A673 (cell line): ENCODE data around the gene ZMIZ2. TPM values are rescaled to one million over a fixed set of nuclear protein-coding genes. Genes with fewer than 3 reads are reported as not detected.
A peak's percentile ranks its signal among the peaks of the same experiment; 100 is the strongest.

ENCODE experiments used
- BruUV-seq: library from RNA; stranded (reverse); fragments of 400-500 nt; replicated peaks from 2 replicates; lab custom pipeline; 2021; lab: Mats Ljungman, UMichigan
- CTCF ChIA-PET: fragments of 300-600 bp; sonication (Branson Sonifier 250); formaldehyde crosslinking; loops from one replicate; lab custom pipeline; 2022; ENCODE audit warnings: antibody characterized with exemption; lab: Charles Lee
- POLR2A ChIA-PET: fragments of 300-600 bp; sonication (Branson Sonifier 250); formaldehyde crosslinking; loops from one replicate; lab custom pipeline; 2022; ENCODE audit warnings: antibody characterized with exemption; ENCODE audit not compliant: low non-redundant PET; lab: Charles Lee
- DNase-seq: peaks from one replicate; pipeline ENCODE4 v3.0.0-alpha.2; 2015; ENCODE audit warnings: low spot score
- H3K27ac ChIP-seq: fragments of 200-600 bp; sonication (generic); 2 replicates; pipeline ENCODE4 v1.5.1; 2016; ENCODE audit warnings: mixed run types, low read depth, mild to moderate bottlenecking, mixed read lengths, antibody characterized with exemption, low read length; ENCODE audit not compliant: poor library complexity, severe bottlenecking
- H3K27me3 ChIP-seq: fragments of 200-600 bp; sonication (generic); replicated peaks from 2 replicates; pipeline ENCODE4 v1.6.1; 2017; ENCODE audit warnings: mixed run types, low read depth, mild to moderate bottlenecking, mixed read lengths, antibody characterized with exemption, low read length; ENCODE audit not compliant: insufficient read depth, poor library complexity
- H3K36me3 ChIP-seq: fragments of 200-600 bp; sonication (generic); 2 replicates; pipeline ENCODE4 v1.6.1; 2016; ENCODE audit warnings: mixed run types, mild to moderate bottlenecking, mixed read lengths, antibody characterized with exemption, low read length; ENCODE audit not compliant: insufficient read depth, poor library complexity, severe bottlenecking
- H3K4me1 ChIP-seq: fragments of 200-600 bp; sonication (generic); 2 replicates; pipeline ENCODE4 v1.6.1; 2017; ENCODE audit warnings: mixed run types, mild to moderate bottlenecking, mixed read lengths, antibody characterized with exemption, low read length; ENCODE audit not compliant: insufficient read depth, poor library complexity, severe bottlenecking
- H3K4me3 ChIP-seq: fragments of 200-600 bp; sonication (generic); 2 replicates; pipeline ENCODE4 v1.5.1; 2016; ENCODE audit warnings: low read depth, mixed run types, mild to moderate bottlenecking, mixed read lengths, low read length; ENCODE audit not compliant: poor library complexity, severe bottlenecking
- H3K9me3 ChIP-seq: fragments of 200-600 bp; sonication (generic); 2 replicates; pipeline ENCODE4 v1.6.1; 2016; ENCODE audit warnings: mixed run types, low read depth, mild to moderate bottlenecking, mixed read lengths, antibody characterized with exemption, low read length; ENCODE audit not compliant: poor library complexity, severe bottlenecking
- EZH2 ChIP-seq: fragments of 200-600 bp; sonication (generic); IDR thresholded peaks from 2 replicates; pipeline ENCODE4 v1.6.1; 2017; ENCODE audit warnings: borderline replicate concordance, low read depth, mild to moderate bottlenecking, mixed read lengths, antibody characterized with exemption, low read length; ENCODE audit not compliant: poor library complexity, severe bottlenecking
- intact Hi-C: fragments of 100-400 bp; cut with micrococcal nuclease; formaldehyde crosslinking; loops from one replicate; pipeline ENCODE4 v1.10.0; 2022; ENCODE audit not compliant: unreplicated experiment
- total RNA-seq: library from RNA; stranded (reverse); gene quantifications from 2 replicates; pipeline ENCODE4 v1.2.3, GENCODE V29; 2021
- TF ChIP-seq, protein P1 (sequence below): fragments of 300-800, 200-600 bp; sonication (generic); conservative IDR thresholded peaks from 2 replicates; pipeline ENCODE4 v1.5.1; 2017; ENCODE audit warnings: low read depth, mild to moderate bottlenecking, antibody characterized with exemption, low read length, moderate library complexity, mixed read lengths

The ZMIZ2 gene
- total RNA-seq, 1 experiment from 2014 or later = 114 TPM

DNA sequence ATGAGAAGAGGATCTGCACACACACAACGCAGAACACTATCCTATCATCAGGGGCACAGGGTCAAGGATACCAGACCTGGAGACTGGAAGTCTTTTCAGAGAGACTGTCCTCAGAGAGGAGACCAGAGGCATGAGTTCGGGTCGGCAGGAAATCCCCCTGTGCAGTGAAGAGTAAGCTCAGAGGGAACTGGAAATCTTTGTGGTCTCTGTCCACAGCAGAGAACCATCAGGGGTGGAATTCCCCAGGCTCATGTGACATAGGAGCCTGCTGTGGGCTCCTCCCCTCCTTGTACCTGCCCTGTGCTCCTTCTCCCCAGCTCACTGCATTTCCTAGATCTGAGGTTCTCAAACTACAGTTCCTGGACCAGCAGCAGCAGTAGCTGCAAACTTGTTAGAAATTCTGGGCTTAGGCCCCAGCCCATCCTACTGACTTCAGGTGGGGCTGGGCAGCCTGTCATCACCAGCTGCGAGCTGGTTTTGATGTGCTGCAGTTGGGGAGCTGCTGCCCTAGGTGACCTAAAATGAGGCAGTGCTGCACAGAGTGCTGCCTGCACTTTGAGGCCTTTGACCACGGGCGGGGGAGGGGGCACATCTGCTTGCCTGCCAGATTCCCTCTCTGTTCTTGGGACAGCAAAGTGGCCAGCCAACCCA, 2.4 kb downstream of the ZMIZ2 start:
- Histone ChIP-seq H3K36me3 (peaks cover 10% of the 10 kb centered on the region), H3K27me3 (no peaks in the 10 kb centered on the region), H3K4me3 (no peak overlapping the region), H3K27ac (peak overlapping the region; percentile 27), H3K9me3 (no peaks in the 10 kb centered on the region), H3K4me1 (peaks cover 13% of the 10 kb centered on the region)
- CTCF ChIA-PET = no interaction called here
- no peak for DNase-seq
- intact Hi-C loops = no loop called here
- BruUV-seq = no TSS peak
- TF ChIP-seq, protein P1, sequence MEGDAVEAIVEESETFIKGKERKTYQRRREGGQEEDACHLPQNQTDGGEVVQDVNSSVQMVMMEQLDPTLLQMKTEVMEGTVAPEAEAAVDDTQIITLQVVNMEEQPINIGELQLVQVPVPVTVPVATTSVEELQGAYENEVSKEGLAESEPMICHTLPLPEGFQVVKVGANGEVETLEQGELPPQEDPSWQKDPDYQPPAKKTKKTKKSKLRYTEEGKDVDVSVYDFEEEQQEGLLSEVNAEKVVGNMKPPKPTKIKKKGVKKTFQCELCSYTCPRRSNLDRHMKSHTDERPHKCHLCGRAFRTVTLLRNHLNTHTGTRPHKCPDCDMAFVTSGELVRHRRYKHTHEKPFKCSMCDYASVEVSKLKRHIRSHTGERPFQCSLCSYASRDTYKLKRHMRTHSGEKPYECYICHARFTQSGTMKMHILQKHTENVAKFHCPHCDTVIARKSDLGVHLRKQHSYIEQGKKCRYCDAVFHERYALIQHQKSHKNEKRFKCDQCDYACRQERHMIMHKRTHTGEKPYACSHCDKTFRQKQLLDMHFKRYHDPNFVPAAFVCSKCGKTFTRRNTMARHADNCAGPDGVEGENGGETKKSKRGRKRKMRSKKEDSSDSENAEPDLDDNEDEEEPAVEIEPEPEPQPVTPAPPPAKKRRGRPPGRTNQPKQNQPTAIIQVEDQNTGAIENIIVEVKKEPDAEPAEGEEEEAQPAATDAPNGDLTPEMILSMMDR = no peak
- POLR2A ChIA-PET = no interaction called here

DNA sequence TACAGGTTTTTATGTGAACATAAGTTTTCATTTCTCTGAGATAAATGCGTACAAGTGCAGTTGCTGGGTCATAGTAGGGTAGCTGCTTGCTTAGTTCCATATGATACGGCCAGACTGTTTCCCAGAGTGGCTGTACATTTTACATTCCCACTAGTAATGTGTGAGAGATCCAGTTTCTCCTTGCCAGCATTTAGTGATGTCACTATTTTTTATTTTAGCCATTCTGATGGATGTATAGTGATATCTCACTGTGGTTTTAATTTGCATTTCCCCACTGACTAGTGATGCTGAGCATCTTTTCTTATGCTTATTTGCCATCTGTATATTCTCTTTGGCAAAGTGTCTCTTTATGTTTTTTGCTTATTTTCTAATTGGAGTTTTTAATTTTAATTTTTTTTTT, 4.2 kb downstream of the ZMIZ2 start:
- POLR2A ChIA-PET = no interaction called here
- Histone ChIP-seq H3K36me3 (peaks cover 11% of the 10 kb centered on the region), H3K27me3 (no peaks in the 10 kb centered on the region), H3K4me3 (no peak overlapping the region), H3K27ac (no peak overlapping the region), H3K4me1 (peaks cover 13% of the 10 kb centered on the region), H3K9me3 (no peaks in the 10 kb centered on the region)
- no TSS peak for BruUV-seq
- DNase-seq = no peak
- CTCF ChIA-PET = no interaction called here
- intact Hi-C loops = no loop called here
- no peak for TF ChIP-seq EZH2

DNA sequence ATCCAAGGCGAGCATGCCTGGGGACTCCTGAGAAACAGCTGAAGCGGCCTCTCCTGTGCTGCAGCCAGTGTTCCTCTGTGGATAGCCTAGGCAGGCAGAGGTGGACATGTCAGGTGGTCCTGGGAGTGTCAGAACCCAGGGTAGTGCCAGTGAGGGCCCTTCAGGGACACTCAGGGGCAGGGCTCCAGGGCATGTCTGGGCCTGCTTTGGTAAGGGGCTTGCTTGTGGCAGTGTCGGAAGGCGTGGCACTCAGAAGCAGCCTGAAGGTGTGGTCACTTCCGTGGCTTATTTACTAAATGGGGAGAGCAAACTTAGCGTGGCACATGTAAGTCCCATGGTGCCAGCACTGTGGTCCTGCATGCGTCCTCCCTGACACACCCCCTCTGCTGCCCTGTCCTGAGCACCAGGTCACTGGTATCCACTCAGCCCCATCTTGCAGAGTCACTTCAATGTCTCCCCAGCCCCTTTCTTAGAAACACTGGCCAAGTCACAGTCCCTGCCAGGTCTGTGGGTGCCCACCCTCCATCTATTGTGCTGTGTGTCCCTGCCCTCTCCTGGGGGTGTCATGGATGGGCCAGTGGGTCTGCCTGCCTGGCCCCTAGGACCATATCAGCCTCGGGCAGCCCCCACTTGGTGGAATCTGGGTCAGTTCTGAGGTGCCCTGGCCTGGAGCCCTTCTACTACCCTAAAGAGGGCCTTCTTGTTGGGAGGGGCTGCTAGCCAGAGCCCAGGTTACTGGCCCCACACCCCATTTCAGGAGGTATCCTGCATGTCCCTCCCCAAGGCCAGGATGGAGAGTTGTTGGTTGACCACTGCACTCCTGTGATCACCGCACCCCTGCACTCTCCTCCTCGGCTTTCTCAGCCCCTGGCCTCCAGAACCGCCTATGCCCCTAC, 6.4 kb downstream of the ZMIZ2 start:
- DNase-seq = no peak
- Histone ChIP-seq H3K4me1 (peaks cover 6% of the 10 kb centered on the region), H3K27me3 (no peaks in the 10 kb centered on the region), H3K9me3 (no peaks in the 10 kb centered on the region), H3K4me3 (no peak overlapping the region), H3K27ac (peak overlapping the region; percentile 8), H3K36me3 (peaks cover 18% of the 10 kb centered on the region)
- TF ChIP-seq EZH2 = no peak
- ChIA-PET CTCF (no interaction called here), POLR2A (no interaction called here)
- intact Hi-C loops = no loop called here
- no TSS peak for BruUV-seq

DNA sequence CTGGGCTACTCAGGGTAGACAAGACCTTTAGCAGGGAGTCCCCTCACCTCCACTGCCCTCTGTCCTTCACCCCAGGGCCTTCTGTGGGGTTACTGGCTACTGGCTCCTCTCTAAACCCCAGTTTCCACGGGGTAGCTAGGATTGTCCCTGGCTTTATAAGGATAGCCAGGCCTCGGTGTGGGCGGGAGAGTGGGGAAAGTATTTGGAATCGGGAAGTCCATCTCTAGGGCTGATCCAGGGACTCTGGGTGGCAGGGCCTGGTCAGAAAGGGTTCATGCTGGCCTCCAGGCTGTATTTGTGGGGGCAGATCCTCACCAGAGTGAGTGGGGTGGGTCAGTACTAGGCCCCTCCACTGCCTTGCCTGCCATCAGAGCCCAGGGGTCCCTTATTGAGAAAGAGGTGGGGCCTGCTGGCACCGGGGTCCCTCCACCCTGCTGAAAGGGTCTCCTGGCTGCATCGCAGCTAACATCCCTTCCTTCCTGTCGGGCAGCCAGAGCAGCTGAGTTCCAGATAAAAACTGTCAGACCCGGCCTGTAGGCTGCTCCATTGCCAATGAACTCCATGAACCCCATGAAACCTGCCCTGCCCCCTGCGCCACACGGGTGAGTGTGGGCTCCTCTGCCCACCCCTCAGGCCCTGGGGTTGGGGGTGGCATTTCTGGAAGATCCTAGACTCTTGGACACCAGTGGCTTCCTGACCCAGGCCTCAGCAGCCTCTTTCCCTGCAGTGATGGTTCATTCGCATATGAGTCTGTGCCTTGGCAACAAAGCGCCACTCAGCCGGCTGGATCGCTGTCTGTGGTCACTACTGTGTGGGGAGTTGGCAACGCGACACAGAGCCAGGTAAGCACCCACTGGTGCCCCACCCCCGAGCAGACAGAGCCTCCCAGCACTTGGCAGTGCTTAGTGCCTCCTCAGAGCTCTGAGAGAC, 7.3 kb downstream of the ZMIZ2 start:
- POLR2A ChIA-PET = no interaction called here
- CTCF ChIA-PET = interaction anchor here (0.5 kb wide), 1 partner anchor 123 kb away, joined by 5 read pairs; no protein-coding TSS in a partner anchor
- Histone ChIP-seq H3K27me3 (no peaks in the 10 kb centered on the region), H3K36me3 (peaks cover 16% of the 10 kb centered on the region), H3K4me1 (no peaks in the 10 kb centered on the region), H3K27ac (peak overlapping the region; percentile 8), H3K4me3 (no peak overlapping the region), H3K9me3 (no peaks in the 10 kb centered on the region)
- no TSS peak for BruUV-seq
- no peak for DNase-seq
- no peak for TF ChIP-seq EZH2
- TF ChIP-seq, protein P1 = no peak
- intact Hi-C loops = no loop called here
